Cerebellar nuclear complex (tissue), 1 donor: ENCODE measurements around the gene ACP2.
A peak's percentile ranks its signal among the peaks of the same experiment; 100 is the strongest.

Experiments used
- DNase-seq, 2 experiments: peaks; one replicate each; lab custom pipeline; 2025; lab: John Stamatoyannopoulos, UW

The ACP2 gene, protein sequence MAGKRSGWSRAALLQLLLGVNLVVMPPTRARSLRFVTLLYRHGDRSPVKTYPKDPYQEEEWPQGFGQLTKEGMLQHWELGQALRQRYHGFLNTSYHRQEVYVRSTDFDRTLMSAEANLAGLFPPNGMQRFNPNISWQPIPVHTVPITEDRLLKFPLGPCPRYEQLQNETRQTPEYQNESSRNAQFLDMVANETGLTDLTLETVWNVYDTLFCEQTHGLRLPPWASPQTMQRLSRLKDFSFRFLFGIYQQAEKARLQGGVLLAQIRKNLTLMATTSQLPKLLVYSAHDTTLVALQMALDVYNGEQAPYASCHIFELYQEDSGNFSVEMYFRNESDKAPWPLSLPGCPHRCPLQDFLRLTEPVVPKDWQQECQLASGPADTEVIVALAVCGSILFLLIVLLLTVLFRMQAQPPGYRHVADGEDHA

DNA sequence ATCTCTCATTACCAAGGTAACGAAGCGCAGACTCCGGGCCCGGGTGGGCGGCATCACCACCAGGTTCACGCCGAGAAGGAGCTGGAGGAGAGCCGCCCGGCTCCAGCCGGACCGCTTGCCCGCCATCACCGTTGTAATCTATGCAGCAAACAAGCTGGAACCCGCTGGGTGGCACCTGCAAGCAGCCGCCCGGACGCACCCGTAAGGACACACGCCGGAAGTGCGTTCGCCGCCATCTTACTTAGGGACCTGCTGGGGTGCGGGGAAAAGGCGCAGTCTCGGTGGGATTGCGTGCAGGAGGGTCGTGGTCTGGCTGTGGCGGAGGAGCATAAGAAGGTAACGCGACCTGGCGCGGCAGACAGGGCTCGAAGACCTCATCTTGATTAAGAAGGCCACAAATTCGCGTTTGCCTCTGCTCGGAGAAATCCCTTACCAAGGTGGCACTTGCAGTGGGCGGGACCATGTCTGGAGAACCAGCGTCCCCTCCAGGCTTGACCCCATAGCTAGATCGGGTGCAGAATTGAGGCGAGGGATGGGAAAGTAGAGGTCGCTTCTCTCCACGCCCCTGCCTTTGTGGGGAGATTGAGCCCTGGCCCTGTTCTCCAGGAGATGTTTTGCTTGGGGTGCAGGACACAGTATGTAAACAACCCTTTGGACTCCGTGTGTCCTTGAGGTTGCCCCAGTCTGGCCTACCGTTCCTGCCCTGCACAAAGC lies at the start of gene ACP2:
ACP2 (minus strand) TSS at position 151 of the 714 bp plus-strand sequence; CDS start at position 126, 25 bp downstream.
- DNase-seq: peak in 1 of 2 experiments; percentile 66

DNA sequence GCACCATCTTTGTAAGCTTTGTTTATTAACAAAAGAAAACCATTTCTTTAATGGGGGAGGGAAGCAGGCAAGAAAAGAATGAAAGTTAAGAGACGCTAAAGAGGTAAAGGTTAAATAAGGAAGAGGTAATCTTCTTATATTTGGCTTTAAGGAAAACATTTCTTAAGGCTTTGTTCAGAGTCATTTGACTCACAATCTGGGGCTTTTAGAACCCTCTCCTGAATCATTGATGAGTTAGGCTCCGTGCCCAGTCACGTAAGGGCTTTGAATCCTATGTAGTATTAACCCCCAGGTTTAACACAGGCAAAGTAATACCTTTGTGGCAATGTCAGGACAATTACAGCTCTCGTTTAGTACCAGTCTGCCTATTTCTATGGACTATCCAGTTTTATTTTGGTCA lies 47.4 kb upstream of the ACP2 start:
- no peak for DNase-seq

DNA sequence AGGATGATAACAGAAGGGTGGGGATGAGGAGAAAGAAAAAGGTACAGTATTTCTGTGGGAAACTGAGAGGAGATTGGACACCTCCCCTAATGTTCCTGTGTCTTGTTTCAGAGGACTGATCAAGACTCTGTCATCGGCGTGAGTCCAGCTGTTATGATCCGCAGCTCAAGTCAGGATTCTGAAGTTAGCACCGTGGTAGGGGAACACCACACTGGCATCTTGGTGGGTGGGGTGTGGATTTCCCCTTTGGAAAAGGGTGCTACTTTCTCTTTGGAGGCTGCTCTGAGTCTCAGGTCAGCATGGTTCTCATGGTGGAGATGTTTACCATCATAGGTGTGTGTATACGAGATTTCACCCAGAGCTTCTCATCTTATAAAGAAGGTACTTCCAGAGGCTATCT lies 46.8 kb upstream of the ACP2 start:
- no peak for DNase-seq

DNA sequence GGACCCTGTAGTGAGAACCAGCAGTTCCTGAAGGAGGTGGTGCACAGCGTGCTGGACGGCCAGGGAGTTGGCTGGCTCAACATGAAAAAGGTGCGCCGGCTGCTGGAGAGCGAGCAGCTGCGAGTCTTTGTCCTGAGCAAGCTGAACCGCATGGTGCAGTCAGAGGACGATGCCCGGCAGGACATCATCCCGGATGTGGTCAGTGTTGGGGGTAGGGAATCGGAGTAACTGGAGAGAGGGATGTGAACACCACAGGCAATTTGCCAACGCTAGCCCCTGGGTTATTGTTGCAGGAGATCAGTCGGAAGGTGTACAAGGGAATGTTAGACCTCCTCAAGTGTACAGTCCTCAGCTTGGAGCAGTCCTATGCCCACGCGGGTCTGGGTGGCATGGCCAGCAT lies 41.2 kb upstream of the ACP2 start:
- DNase-seq: no peak

DNA sequence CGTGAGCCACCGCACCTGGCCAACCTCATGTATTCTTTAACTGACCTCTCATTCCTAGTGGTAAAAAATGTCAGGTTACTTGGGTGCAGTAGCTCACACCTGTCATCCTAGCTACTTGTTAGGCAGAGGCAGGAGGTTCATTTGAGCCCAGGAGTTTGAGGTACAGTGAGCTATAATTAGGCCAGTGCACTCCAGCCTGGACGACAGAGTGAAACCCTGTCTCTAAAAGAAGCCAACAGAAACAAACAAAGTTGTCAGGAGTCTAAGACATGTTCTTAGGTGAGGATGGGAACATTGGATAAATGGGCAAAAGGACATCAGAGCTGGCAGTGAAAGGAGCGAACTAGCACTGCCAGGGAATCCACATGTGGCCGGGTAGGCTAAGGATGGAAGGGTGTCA lies 39.5 kb upstream of the ACP2 start:
- DNase-seq: no peak

DNA sequence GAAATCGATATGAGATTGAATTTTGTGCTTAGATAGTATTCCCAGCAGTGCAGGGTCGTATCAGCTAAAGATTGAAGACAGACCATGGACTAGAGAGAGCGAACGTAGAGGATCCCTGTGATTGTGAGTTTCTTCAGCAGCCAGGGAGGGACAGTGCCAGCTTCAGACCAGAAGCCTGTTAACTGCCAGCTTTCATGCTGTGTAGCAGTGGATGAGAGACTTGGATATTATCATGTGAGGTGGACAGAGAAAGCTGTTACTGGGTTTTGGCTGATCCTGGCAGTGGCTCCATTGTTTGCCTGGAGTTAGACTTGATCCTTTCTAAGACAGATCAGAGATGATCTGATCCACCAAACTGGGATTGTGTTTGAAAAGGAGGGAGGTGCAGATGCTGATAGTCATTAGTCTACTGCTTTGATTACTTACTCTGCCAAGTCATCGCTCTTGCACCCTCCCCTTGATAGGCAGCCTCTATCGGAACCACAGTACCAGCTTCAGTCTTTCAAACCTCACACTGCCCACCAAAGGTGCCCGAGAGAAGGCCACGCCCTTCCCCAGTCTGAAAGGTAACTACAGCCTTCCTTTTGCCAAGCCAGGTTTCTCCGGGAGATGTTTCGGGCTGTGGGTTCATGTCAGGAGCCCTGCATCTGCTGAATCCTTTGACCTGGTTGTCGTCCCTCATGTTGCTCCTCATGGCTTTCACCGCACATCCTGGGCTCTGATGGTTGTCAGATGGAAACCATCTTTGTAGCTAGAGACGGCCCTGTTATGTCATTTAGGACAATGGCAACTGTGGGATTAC lies 37.6 kb upstream of the ACP2 start:
- DNase-seq: no peak

DNA sequence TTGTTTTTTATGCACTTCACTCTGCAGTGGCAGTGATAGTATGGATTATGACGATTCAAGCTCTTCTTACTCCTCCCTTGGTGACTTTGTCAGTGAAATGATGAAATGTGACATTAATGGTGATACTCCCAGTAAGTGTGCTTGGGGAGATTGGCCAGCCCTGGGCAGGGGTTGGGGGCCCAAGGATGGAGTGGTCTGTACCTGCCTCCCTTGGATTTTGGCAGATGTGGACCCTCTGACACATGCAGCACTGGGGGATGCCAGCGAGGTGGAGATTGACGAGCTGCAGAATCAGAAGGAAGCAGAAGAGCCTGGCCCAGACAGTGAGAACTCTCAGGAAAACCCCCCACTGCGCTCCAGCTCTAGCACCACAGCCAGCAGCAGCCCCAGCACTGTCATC lies 35.5 kb upstream of the ACP2 start:
- DNase-seq: no peak

DNA sequence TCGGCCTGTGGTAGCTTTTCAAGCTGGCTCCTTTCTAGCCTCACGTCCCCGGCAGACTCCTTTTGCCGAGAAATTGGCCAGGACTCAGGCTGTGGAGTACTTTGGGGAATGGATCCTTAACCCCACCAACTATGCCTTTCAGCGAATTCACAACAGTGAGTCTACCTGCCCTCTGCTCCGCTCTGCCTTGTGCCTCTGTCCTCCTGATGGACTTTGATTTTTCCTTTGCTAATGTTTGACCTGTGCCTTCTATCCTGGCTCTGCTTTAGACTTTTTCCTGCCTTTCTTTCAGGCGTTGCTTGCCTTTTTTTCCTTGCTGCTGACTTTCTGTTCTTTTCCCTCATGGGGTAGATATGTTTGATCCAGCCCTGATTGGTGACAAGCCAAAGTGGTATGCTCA lies 33.8 kb upstream of the ACP2 start:
- no peak for DNase-seq

DNA sequence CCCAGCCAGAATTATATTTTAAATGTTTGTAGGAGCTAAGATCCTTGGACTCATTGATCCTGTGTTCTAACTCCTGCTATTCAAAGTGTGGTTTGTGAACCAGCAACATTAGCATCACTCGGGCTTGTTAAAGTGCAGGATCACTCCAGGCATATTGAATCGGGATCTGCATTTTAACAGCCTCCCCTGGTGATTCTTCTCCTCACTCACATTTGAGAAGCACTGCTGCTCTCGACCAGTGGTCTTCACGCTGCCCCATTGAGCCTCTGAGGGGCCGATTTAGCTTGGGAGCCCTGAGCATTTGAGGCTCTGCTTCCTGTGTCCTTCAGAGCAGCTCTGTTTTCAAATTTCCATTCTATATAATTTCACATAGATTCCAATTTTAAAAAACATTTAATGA lies 32.2 kb upstream of the ACP2 start:
- no peak for DNase-seq

DNA sequence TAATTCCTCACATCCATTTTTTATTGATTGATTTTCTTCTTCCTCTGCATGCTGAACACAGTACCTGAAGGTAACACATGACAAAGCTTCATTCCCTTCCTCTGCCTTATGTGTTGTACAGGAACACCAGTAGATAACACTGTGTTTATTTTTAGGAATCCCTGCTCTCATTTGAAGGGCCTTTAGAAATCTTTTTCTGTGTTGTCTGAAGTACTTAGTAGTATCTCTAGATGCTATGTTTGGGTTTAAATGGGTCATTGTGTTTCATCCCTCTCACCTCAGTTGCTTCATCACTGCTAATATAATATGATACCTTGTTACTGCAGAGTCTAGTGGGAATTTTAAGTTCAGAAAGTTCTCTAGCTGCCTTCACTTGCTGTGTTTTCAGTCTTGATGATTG lies 31.5 kb upstream of the ACP2 start:
- DNase-seq: no peak

DNA sequence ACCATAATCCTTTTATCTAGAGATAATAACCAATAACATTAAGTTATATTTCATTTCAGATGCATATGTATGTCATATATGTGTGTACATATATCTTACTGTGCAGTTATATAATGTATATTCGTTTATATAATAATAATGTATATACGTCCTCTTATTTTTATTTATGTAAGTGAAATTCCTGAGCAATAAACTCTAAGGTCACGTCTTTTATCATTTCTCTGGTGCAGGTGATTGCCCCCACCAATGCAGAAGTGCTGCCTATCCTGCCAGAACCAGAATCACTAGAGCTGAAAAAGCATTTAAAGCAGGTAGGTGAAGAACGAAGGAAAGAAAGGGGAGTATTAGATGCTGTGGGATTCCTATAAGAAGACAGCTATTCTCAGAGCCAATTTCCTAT lies 30.2 kb upstream of the ACP2 start:
- DNase-seq: no peak

DNA sequence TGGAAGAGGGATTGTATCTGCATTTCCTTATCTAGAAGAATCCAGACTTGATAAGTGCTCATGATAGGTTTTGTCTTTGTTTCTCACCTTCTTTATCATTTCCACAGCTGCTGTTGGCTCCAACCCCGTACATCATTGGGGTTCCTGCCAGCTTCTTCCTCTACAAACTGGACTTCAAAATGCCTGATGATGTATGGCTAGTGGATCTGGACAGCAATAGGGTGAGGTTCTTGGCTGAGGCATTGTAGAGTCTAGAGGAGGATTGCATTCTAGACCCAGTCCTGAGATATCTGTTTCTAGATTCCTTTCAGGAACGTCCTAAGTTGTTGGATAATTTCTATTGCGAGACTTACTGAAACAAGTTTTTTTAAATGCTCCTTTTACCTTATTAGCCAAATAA lies 29.4 kb upstream of the ACP2 start:
- no peak for DNase-seq

DNA sequence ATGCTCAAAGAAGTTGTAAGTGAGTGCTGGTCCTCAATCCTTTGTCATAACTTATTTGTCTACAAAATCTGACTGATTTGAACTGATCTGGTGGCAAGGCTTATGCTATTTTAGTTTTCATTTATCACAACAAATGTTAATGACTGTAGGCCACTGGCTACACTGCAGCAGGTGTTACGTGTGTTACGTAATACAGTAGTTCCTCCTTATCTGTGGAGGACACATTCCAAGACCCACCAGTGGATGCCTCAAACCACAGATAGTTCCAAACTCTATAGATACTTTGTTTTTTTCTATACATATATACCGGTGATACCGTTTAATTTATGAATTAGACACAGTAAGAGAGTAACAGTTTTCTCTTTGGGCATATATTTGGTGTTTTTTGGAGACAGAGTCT lies 28.3 kb upstream of the ACP2 start:
- DNase-seq: no peak

DNA sequence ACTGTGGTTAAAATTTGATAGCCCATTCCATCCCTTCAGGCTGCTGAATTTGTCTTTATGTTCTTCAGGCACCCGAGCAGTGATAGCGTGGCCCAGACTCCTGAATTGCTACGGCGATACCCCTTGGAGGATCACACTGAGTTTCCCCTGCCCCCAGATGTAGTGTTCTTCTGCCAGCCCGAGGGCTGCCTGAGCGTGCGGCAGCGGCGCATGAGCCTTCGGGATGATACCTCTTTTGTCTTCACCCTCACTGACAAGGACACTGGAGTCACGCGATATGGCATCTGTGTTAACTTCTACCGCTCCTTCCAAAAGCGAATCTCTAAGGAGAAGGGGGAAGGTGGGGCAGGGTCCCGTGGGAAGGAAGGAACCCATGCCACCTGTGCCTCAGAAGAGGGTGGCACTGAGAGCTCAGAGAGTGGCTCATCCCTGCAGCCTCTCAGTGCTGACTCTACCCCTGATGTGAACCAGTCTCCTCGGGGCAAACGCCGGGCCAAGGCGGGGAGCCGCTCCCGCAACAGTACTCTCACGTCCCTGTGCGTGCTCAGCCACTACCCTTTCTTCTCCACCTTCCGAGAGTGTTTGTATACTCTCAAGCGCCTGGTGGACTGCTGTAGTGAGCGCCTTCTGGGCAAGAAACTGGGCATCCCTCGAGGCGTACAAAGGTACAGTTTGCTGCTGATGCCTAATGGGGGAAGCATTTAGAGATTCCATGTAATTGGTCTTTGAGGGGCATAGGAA lies 26.1 kb upstream of the ACP2 start:
- DNase-seq: no peak

DNA sequence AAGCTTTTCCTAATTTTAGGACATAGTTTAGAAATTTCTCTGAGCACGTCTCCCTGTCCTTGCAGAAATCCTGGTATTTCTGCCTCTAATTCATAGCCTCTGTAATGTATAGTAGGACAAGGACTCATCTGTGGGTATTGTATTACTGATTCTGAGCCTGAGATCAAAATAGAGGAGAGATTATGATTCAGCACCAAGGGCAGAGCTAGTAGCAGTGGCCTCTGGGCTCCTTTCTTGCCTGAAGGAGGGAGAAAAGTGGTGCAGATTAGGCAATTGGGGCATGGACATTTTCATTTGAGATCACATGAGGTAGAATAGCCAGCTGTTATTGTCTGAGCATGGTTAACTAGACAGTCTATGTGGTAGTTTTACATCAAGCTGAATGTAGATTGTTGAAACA lies 24.1 kb upstream of the ACP2 start:
- no peak for DNase-seq

DNA sequence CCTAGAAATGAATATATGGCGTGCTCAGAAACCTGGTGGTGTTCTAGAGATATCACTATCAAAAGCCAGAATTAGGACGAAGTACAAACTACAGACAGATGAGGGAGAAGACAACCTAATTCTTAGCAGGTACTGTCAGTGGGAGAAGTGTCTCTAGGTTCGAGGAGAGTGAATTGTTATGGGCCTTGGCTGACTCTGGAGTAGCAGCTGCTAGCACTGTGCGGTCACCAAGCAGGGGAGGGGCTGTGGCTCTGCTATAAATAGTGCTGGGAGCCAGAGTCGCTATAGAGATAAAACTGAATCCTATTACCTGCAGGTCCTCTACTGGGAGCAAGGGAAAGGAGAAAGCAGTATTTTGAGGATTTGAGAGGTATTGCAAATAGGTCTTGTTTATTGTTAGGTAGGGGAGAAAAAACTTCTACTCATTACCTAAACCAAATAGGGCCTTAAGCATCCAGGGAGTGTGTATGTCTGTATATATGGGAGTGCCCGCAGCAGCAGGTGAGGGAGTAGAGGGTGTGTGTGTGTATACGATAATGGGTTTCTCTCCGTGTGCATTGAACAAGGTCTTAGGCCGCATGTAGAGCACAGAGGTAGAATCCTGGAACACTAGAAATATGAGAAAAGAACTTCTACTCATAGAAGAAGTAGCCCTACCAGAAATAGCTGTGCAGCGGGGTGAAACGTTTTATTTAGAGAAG lies 23.5 kb upstream of the ACP2 start:
- DNase-seq: peak in 1 of 2 experiments; percentile 70

DNA sequence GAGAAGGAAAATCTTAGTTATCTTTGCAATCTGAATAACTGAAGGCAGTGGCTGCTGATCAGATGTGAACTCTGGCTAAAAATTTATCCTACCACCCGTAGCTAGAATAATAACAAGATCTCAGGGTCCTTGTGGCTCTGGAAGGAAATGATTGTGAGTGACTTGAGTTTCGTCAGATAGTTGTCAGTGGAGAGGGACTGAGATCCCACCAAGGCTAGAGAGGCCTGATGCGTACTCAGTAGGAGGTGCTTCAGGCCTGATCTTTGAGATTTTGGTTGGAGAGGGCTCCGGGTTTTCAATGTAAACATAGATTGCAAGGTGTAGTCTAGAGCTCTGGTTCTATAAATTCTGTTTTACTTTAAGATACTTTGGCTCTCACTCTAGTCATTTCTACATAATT lies 22.7 kb upstream of the ACP2 start:
- peak in 1 of 2 experiments; percentile 45 for DNase-seq

DNA sequence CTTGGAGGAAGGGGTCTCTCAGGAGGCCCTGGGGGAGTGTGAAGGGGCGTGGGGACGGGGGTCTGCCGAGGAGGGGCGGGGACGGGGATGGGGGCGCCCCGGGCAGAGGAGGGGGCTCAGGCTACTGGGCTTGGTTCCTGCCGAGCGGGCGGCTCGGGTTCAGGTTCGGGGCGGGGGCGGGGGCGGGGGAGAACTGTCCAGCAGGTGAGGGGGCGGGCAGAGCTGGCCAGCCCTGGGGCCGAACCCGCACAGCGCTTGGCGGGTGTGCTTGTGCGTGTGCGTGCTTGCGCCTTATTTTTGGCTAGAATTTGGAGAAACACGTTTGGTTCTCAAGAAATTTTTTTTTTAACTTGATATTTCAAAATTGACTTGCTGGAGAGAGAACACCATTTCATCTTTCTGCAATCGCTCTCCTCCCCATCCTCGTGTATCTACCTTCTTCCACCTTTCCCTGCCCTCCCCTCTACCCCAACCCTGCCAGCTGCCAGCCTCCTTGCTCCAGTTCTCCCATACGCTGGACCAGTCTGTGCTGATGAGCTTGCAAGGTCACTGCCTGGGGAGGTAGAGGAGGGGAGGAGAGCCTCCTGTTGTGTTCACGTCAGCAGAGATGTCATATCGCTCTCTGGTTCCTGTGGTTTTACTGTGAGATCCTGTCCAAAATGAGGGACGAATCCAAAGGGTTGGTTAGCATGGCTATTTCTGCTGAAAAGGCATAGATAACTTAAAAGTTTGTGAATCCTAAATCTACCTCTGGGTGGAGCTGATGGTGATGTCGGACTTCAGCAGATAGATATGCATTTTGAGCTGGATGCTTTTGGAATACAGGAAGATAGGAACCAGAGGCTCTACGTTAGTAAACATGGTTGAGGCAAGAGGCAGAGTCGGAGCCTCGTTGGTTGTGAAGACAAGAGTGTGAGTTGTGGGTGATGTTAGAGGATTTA lies 22.0 kb upstream of the ACP2 start:
- peak; percentile 14 to 45 for DNase-seq

DNA sequence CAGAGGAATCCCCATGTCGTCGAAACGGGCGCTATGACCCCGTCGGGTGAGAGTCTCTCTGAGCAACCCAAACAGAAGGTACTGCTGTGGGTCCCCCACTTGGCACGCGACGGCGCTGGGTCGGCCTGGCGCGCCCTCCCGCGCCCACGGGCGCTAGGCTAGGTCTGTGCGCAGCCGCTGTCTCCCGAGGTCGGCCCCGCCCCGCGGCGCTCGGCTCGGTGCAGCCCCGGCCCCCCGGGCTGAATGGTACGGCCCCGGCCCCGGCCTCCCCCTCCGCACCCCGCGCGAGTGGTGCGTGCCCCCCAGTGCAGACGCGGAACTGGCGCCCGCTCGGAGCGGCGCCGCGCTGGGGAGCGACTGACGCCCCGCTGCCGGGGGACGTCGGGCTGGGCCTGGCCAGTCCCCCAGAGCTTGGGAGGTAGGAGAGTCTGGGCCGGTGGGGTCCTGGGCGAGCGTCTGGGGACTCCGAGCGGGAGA lies 21.3 kb upstream of the ACP2 start, which contains the start of gene MADD:
MADD (plus strand) TSS at position 305 of the 477 bp plus-strand sequence.
- peak in 1 of 2 experiments; percentile 64 for DNase-seq
